HK-2 (cell line): ENCODE data around the gene METTL26.

Experiments
- DNase-seq: peaks from one replicate; pipeline ENCODE4 v3.0.0-alpha.2; 2018; ENCODE audit not compliant: unreplicated experiment

Gene METTL26

DNA sequence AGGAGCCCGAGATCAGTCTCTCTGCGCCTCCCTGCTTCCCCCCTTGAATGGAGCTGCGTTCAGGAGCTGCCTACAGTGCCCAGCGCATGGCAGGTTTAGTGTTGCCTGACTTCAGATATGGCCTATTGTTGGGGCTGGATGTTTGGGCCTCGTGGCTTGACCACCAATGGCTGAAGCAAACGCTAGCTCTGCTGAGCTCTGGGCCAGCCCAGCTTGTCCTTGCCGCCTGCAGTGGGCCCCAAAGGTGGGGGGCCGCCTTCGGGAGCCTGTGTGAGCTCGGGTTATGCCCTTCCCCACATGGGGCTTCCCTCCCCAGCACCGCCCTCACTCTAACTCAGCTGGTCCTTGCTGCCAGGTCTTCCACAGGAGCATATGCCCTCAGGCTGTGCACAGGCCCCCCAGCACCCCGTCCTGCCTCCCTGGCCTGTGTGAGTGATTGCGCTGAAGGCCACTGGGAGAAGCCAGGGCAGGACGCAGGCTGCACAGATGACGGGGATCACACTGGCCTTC lies 2.0 kb upstream of the METTL26 start:
- DNase-seq, result no peak

GRCh38 chr16:637081-638018 lies 1.2 kb upstream of the METTL26 start:
- peak; percentile 89 for DNase-seq

GRCh38 chr16:635573-636205 lies 416 bp downstream of the METTL26 start:
- DNase-seq, result no peak

GRCh38 chr16:634996-635395 lies 1.1 kb downstream of the METTL26 start:
- no peak for DNase-seq

- DNase-seq, result no peak
Observed at GRCh38 chr16:634051-634670, 1.9 kb downstream of the METTL26 start.

DNA sequence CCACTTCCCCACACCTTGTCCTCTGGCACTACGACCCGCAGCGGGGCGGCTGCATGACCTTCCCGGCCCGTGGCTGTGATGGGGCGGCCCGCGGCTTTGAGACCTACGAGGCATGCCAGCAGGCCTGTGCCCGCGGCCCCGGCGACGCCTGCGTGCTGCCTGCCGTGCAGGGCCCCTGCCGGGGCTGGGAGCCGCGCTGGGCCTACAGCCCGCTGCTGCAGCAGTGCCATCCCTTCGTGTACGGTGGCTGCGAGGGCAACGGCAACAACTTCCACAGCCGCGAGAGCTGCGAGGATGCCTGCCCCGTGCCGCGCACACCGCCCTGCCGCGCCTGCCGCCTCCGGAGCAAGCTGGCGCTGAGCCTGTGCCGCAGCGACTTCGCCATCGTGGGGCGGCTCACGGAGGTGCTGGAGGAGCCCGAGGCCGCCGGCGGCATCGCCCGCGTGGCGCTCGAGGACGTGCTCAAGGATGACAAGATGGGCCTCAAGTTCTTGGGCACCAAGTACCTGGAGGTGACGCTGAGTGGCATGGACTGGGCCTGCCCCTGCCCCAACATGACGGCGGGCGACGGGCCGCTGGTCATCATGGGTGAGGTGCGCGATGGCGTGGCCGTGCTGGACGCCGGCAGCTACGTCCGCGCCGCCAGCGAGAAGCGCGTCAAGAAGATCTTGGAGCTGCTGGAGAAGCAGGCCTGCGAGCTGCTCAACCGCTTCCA lies 2.6 kb downstream of the METTL26 start:
- no peak for DNase-seq

DNA sequence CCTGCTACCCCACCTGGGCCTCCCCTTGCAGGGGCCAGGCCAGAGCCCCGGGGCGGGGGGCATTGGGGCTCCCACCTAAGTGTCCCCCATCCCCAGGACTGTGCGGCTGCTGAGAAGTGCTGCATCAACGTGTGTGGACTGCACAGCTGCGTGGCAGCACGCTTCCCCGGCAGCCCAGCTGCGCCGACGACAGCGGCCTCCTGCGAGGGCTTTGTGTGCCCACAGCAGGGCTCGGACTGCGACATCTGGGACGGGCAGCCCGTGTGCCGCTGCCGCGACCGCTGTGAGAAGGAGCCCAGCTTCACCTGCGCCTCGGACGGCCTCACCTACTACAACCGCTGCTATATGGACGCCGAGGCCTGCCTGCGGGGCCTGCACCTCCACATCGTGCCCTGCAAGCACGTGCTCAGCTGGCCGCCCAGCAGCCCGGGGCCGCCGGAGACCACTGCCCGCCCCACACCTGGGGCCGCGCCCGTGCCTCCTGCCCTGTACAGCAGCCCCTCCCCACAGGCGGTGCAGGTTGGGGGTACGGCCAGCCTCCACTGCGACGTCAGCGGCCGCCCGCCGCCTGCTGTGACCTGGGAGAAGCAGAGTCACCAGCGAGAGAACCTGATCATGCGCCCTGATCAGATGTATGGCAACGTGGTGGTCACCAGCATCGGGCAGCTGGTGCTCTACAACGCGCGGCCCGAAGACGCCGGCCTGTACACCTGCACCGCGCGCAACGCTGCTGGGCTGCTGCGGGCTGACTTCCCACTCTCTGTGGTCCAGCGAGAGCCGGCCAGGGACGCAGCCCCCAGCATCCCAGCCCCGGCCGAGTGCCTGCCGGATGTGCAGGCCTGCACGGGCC lies 3.4 kb downstream of the METTL26 start:
- DNase-seq, result no peak

- no peak for DNase-seq
Observed at GRCh38 chr16:631808-632358, 4.2 kb downstream of the METTL26 start.

DNA sequence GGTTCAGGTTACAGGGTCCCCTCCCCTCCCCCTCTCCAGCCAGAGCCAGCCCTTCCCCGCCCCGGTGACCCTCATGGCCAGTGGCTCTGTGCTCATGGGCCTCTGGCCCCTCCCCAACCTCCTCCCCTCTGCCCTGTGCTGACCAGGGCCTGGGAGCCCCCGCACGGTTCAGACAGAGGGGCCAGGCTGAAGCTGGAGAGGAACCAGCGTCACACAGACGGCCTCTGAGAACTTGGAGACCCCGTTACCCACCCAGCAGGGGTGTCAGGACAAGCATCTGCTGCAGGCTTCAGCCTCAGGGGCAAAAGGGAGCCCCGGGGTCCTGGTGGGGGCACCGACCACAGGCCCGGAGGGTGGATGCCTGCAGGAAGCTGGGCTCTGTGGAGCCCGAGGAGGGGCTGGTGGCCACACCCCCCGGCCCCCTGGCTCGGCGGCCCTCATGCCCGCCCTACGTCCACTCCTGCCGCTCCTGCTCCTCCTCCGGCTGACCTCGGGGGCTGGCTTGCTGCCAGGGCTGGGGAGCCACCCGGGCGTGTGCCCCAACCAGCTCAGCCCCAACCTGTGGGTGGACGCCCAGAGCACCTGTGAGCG lies 5.2 kb downstream of the METTL26 start, which contains the start of gene WFIKKN1:
Gene WFIKKN1 (plus strand): TSS at position 171 of the 591 bp plus-strand sequence. CDS start 269 bp downstream, at position 440.
- no peak for DNase-seq

- DNase-seq, result no peak
Observed at GRCh38 chr16:630249-630814, 5.8 kb downstream of the METTL26 start.

- no peak for DNase-seq
Observed at GRCh38 chr16:629833-630248, 6.3 kb downstream of the METTL26 start.

DNA sequence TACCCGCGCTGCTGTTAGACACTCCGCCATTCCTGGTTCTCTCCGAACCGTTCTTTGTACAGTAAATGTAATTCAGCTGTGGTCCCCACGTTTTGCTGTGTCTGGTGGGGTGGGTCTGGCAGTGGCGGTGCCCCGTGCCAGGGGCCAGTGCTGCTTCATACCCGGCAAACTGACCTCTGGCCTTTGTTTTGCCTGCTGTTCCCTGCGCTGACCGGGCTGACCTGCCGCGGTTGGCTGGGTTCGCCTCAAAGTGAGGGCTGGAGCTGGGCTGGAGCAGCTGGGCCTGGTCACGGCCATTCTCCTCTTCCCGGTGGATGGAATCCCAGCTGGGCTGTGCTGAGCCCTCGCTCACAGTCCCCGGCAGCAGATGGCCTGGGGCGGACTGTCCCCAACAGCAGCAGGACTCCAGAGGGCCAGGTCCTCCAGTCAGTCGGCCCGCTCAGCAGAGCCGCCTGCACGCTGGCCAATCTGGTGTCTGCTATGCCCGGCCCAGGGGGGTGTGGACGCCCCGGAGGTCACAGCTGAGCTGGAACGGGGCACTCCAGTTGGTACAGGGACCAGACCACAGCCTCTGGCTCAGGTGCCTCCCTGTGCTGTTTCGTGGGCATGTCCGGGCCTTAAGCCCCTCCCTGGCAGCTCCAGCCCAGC lies 6.8 kb downstream of the METTL26 start:
- DNase-seq, result no peak

DNA sequence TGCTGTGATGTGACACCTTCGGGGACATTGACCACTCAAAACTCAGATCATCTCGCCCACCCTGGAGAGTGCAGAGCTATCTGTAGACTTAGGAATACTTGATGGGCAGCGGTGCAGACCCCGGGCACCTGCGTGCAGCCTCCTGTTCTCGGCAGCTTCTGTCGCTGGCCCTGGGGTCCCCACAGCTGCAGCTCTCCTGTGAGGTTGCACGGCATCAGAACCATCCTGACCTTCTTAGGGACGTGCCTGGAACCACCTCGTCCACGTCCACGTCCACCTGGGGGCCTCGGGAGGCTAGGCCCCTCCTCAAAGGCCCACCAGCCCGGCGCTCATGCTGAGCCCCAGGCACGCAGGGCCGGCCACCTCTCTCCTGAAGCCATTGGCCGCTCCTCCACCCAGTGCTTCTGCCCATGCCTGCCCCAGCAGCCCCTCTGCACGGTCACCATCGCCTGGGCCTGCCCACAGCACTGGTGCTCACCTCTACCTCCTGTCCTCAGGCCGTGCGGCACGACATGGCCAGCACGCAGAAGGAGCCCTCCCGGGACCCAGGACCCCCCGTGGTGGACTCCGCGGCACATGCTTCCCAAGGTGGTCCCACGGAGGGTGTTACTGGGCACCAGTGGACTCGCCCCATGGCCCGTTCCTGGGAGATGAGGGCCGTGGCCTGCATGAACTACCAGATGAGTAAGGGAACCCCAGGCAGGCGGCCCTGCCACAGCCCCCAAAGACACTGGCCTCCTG lies 7.6 kb downstream of the METTL26 start:
- no peak for DNase-seq

DNA sequence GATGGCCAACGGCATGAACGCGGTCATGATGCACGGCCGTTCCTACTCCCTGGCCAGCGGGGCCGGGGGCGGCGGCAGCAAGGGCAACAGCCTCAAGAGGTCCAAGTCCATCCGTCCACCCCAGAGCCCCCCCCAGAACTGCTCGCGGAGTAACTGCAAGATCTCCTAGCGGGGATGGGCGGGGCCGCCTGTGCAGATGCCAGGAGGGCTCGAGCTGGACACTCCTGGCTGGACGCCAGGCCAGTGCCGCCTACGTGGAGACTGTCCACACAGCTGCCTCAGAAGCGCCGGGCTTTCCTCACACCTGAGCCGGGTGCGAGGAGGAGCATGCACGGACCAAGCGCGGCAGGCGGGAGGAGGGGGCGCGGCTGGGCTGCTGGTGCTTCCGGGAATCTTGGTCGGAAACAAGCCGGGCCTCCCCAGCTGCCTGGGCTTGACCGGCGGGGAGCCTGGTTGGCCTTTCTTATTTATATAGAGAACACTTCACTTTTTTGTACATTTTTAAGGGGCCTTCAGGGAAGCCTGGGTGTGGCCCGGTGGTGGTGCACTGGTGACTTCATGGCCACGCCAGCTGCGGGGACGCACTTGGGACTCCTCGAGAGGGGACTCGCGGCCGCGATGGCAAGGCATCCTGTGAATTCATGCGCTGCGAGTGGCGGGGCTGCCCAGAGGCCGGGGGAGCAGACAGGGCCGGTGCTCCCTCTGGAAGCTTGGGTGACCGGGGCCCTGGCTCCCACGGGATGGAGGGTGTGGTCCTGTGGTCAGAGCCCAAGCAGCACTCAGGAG lies 8.5 kb downstream of the METTL26 start:
- DNase-seq, result peak; percentile 86

DNA sequence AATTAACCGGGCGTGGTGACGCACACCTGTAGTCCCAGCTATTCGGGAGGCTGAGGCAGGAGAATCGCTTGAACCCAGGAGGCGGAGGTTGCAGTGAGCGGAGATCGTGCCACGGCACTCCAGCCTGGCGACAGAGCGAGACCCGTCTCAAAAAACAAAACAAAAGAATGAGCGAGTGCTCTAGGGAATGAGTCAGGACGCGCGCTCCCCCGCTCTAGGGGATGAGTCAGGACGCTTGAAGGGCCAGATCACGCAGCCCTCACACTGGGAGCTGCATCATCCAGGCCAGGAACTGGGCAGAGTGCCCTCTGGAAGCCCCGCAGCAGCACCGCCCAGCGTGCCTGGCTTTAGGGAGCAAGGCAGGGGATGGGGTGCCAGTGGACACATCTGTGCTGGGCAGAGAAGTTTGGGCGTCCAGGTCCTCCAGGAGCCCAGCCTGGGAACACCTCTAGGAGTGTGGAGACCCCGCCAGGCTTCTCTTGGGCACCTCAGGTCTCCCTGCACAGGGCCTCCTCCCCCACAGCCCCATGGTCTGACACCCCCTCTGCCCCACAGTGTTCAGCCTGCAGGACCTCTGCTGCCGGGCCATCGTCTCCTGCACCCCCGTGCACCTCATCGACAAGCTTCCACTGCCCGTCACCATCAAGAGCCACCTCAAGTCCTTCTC lies 9.2 kb downstream of the METTL26 start:
- DNase-seq, result peak; percentile 87

DNA sequence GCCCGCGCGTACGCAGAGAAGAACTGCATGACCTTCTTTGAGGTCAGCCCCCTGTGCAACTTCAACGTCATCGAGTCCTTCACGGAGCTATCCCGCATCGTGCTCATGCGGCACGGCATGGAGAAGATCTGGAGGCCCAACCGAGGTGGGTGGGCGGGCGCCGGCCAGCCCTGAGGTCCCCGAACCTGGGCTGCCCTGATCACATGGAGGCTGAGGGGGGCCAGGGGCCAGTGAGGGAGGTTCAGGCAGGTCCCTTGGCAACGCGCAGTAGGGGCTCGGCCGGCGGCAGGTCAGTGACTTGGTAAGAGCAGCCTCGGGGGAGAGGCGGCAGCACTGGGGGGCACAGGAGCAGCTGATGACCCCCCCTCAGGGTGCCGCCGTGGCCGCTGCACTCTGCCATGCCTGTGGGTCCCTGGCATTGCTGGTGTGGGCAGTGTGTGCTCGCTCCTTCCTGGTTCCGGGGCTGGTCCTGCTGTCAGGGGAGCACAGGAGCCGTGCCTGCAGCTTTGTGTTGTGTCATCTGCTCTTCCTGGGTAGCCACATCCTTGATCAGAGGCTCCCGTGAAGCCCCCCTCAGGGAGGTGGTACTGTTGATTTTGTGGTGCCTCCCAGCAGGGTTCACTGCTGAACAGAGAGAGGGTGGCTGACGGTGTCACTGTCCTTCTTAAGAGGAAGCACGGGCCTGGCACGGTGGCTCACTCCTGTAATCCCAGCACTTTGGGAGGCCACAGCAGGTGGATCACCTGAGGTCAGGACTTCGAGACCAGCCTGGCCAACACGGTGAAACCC lies 9.9 kb downstream of the METTL26 start:
- DNase-seq, result no peak
